Heart right ventricle (tissue), 16 donors: ENCODE measurements around the gene ZNF469. TPM values are rescaled to one million over a fixed set of nuclear protein-coding genes. Genes with fewer than 3 reads are reported as not detected.

Experiments
- ATAC-seq, 8 donors: fragments of 200-7000 bp; cut with Tn5 transposase; one replicate each; pipeline ENCODE4 v1.9.1; 2020; ENCODE audit warnings: mild to moderate bottlenecking in 8 of 8, moderate library complexity in 8 of 8, moderate number of reproducible peaks in 1 of 8
- DNase-seq, 2 donors: peaks; one replicate each; pipeline ENCODE4 v3.0.0-alpha.2; 2020
- H3K27ac ChIP-seq, 10 donors: fragments of 200-600 bp; sonication (generic) in 2 of 10; one replicate each; pipeline versions ENCODE4 v1.5.0 to v1.8.0; 2020 to 2022; ENCODE audit warnings: mild to moderate bottlenecking in 3 of 10
- H3K27me3 ChIP-seq, 7 donors: fragments of 200-600 bp; one replicate each; pipeline ENCODE4 v1.8.0; 2021 to 2022; ENCODE audit warnings: mild to moderate bottlenecking in 2 of 7
- H3K36me3 ChIP-seq, 9 donors: fragments of 200-600 bp; sonication (generic) in 1 of 9; one replicate each; pipeline versions ENCODE4 v1.5.0 to v1.8.0; 2020 to 2022; ENCODE audit warnings: mild to moderate bottlenecking in 2 of 9
- H3K4me1 ChIP-seq, 9 donors: fragments of 200-600 bp; sonication (generic) in 1 of 9; one replicate each; pipeline versions ENCODE4 v1.5.0 to v1.8.0; 2020 to 2022; ENCODE audit warnings: mild to moderate bottlenecking in 4 of 9
- H3K4me3 ChIP-seq, 10 donors: fragments of 200-600 bp; sonication (generic) in 2 of 10; one replicate each; pipeline versions ENCODE4 v1.5.0 to v1.8.0; 2020 to 2022; ENCODE audit warnings: mild to moderate bottlenecking in 7 of 10, moderate library complexity in 2 of 10
- H3K9me3 ChIP-seq, 11 donors: fragments of 200-600 bp in 10 of 11; sonication (generic) in 2 of 11; one replicate each; pipeline versions ENCODE4 v1.5.0 to v1.8.0; 2013 to 2022; ENCODE audit warnings: mild to moderate bottlenecking in 2 of 11, control low read depth in 1 of 11, moderate library complexity in 1 of 11
- CTCF ChIP-seq, 9 donors: fragments of 200-600 bp; sonication (generic) in 2 of 9; IDR thresholded peaks; one replicate each; pipeline versions ENCODE4 v1.5.0 to v1.8.0; 2021 to 2022; ENCODE audit warnings: antibody characterized with exemption in 9 of 9, mild to moderate bottlenecking in 5 of 9, moderate library complexity in 1 of 9
- WGBS, 2 donors: extraction: QIAGEN DNeasy Blood & Tissue Kit; methylation state at CpG; one replicate each; pipeline ENCODE4 v1.1.7; 2013; ENCODE audit warnings: inconsistent platforms in 1 of 2; 5-methylcytosine and 5-hydroxymethylcytosine counted together
- intact Hi-C, 10 donors: fragments of 100-400 bp; cut with DNase I; formaldehyde crosslinking; loops; one replicate each; pipeline versions ENCODE4 v1.11.1 to v1.14.2; 2022
- polyA plus RNA-seq, 2 donors: library from polyadenylated mRNA; stranded (reverse); fragments of 200-250 nt; gene quantifications; one replicate each; pipeline ENCODE4 v1.2.3, GENCODE V29; 2013
- total RNA-seq, 10 donors: library from RNA; stranded (reverse); fragmentation: NEBNext Ultra II Directional in 3 of 10; extraction: Animal tissue kit (Norgen Biotek cat#: 25700) in 3 of 10; gene quantifications; one replicate each; pipeline versions ENCODE4 v1.2.1 to v1.2.4, GENCODE V29; 2021 to 2023
- donor health status: Arrhythmogenic right ventricular cardiomyopathy.
- donor health status: ischemic (EF 13 %, LVEDD 7.1; RV severe dilation, severe dysfunction).
- donor health status: healthy with polysubstance abuse.
- donor health status: DM: no; HTN: yes; CAD: no.
- donor health status: DM: no; HTN: no; CAD: no.
- donor health status: ischemic (EF 25% LVEDD 6.9; RV normal size, moderate dysfunction).
- donor health status: ischemic (EF 25% LVEDD 5.7; RV mildly dilated, moderate dysfunction).
- donor health status: healthy.
- donor health status: DM: yes; HTN: yes; CAD: no.
- donor health status: Ischemic cardiomyopathy.
- donor health status: ischemic (EF 35%, LVEDD 5.7; RV mildly dilated, moderate dysfunction).
- donor health status: nonischemic (EF 11% LVEDD 7.7; RV severe dilation, severe dysfunction).
- donor health status: DM: yes; HTN: yes; CAD: no.
- donor health status: PGD.
- donor health status: ischemic (EF 29% LVEDD 5.4; RV normal size, mild dysfunction).
- donor health status: nonischemic (EF 23%, LVEDD 6.1; RV moderate dilation, normal function).

ZNF469 gene
- total and polyA plus RNA-seq, 12 donors, result 0.23 to 1.7 (median 1.00) TPM

- Histone ChIP-seq H3K4me1 (no peaks in the 10 kb centered on the region), H3K4me3 (no peak overlapping the region), H3K27ac (peak overlapping the region in 2 of 10 donors; percentile 1 to 31), H3K36me3 (no peaks in the 10 kb centered on the region), H3K9me3 (no peaks in the 10 kb centered on the region), H3K27me3 (peaks cover 0 to 5% (median 0%) of the 10 kb centered on the region in 7 donors)
- intact Hi-C loops, result no loop called here
- ATAC-seq, result peak in 3 of 8 donors; percentile 18 to 64 (median 39)
- no peak for TF ChIP-seq CTCF (IDR thresholded peaks at IDR 0.05)
- no peak for DNase-seq
- WGBS, 2 donors, result 68 to 75% methylated on average over 47 to 50 of the region's 50 CpGs
Observed at GRCh38 chr16:88375996-88376834, 6.5 kb upstream of the ZNF469 start.

GRCh38 chr16:88376835-88377726 is 5.7 kb upstream of the ZNF469 start:
- peak overlapping the region in 1 of 10 donors; percentile 1 for H3K27ac ChIP-seq

GRCh38 chr16:88377961-88378360 is 4.8 kb upstream of the ZNF469 start:
- Histone ChIP-seq H3K4me1 (peaks cover 0 to 5% (median 0%) of the 10 kb centered on the region in 9 donors), H3K27me3 (peaks cover 0 to 17% (median 10%) of the 10 kb centered on the region in 7 donors), H3K27ac (no peak overlapping the region), H3K4me3 (no peak overlapping the region), H3K36me3 (no peaks in the 10 kb centered on the region), H3K9me3 (no peaks in the 10 kb centered on the region)
- DNase-seq (no peak), ATAC-seq (no peak)
- WGBS, 2 donors, result 91 to 92% methylated on average over 12 of the region's 12 CpGs
- intact Hi-C loops, result no loop called here
- no peak for TF ChIP-seq CTCF (IDR thresholded peaks at IDR 0.05)

More at GRCh38 chr16:88376835-88377726, 5.7 kb upstream of the ZNF469 start:
- 82% methylated on average over 29 to 30 of the region's 30 CpGs for WGBS, 2 donors
- Histone ChIP-seq H3K36me3 (no peaks in the 10 kb centered on the region), H3K4me3 (no peak overlapping the region), H3K9me3 (no peaks in the 10 kb centered on the region), H3K27me3 (peaks cover 0 to 9% (median 3%) of the 10 kb centered on the region in 7 donors), H3K4me1 (no peaks in the 10 kb centered on the region)
- peak in 2 of 8 donors; percentile 19 to 32 for ATAC-seq
- DNase-seq, result no peak
- no peak for TF ChIP-seq CTCF (IDR thresholded peaks at IDR 0.05)
- intact Hi-C loops, result no loop called here

DNA sequence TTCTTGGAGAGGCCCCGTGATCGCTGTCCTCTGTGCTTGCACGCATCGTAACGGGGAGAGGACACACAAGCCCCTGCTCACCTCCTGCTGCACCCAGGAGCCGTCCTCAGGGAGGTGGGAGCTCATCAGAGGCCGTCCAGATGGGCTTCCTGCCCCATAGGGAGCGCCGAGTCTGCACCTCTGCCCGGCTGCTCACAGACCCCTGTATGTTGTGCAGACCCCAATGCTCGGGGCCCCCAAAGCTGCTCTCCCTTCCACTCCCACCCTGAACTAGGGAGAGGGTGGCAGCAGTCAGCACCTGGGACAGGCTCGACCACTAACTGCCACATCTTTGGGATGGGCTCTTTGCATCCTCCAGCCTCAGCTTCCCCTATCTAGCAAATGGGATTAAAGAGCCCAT is 4.4 kb upstream of the ZNF469 start:
- ATAC-seq, result no peak
- Histone ChIP-seq H3K4me3 (no peak overlapping the region), H3K36me3 (no peaks in the 10 kb centered on the region), H3K27ac (no peak overlapping the region), H3K9me3 (no peaks in the 10 kb centered on the region), H3K27me3 (peaks cover 0 to 17% (median 10%) of the 10 kb centered on the region in 7 donors), H3K4me1 (peaks cover 0 to 5% (median 0%) of the 10 kb centered on the region in 9 donors)
- intact Hi-C loops, result no loop called here
- TF ChIP-seq CTCF (IDR thresholded peaks at IDR 0.05), result no peak
- DNase-seq, result no peak
- 89 to 90% methylated on average over 12 of the region's 12 CpGs for WGBS, 2 donors
